ENCODE results near the gene ANTXR1.

The ANTXR1 gene

DNA sequence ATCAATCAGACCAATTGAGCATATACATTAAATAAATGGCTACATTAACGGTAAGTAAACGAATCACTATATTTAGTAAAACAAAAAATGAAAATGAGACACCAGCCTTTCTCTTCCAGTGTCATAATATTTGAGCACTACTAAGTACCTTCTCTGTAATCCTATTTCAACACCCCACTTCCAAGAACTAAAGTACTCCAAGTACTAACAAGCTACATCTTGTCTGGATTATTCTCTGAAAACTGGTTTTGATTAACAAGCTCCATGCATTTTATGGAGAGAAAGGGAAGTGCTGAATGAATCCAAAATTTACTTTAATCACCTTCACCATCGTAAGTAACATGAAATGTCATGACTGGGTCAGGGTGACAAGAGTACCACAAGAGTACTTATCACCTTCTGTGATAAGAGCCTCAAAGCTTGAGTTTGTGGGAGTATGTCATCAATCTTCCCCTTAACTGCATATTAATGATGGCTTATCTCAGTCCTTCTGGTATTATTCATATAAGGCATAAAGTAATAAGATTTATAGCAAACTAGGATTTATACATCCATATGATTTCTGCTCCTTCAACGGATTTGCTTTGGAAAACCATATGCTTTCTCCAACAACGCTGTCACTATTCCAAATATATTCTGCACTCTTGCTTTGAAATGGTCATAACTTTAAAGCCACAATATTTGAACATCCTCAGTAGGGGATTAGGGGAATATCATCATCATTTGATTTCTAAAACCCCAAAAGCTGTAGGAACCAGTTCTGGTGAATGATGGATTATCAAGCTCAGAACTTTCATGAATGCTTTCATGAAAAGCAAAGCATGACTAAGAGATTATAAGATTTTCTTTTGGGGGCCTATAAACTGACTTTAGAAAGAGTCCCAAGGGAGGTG is 127.0 kb downstream of the ANTXR1 start:
- no peak for DNase-seq (ENCODE audit: insufficient read length, low spot score)
- no peak for FAIRE-seq
- no peak for TF ChIP-seq POLR2AphosphoS5 (IDR thresholded peaks at IDR 0.05; ENCODE audit: low read depth, low read length)
- TF ChIP-seq SPI1 (IDR thresholded peaks at IDR 0.05; ENCODE audit: low read depth, low read length) = no peak
- no peak for TF ChIP-seq POU2F2 (IDR thresholded peaks at IDR 0.05; ENCODE audit: low read depth, low read length)
- no peak for TF ChIP-seq POLR2A (IDR thresholded peaks at IDR 0.05; ENCODE audit: low read depth, low read length)
- no peak for TF ChIP-seq TAF1 (IDR thresholded peaks at IDR 0.05; ENCODE audit: low read depth, low read length)
- TF ChIP-seq PAX5 (IDR thresholded peaks at IDR 0.05; ENCODE audit: insufficient read depth, low read length, severe bottlenecking) = no peak

GRCh38 chr2:69141061-69141460 is 128.1 kb downstream of the ANTXR1 start:
- DNase-seq (ENCODE audit: insufficient read length, low spot score) (no peak), FAIRE-seq (no peak)
- TF ChIP-seq PAX5 (IDR thresholded peaks at IDR 0.05; ENCODE audit: insufficient read depth, low read length, severe bottlenecking) (no peak), SPI1 (IDR thresholded peaks at IDR 0.05; ENCODE audit: low read depth, low read length) (no peak), POLR2A (IDR thresholded peaks at IDR 0.05; ENCODE audit: low read depth, low read length) (no peak), POLR2AphosphoS5 (IDR thresholded peaks at IDR 0.05; ENCODE audit: low read depth, low read length) (no peak), POU2F2 (IDR thresholded peaks at IDR 0.05; ENCODE audit: low read depth, low read length) (no peak), TAF1 (IDR thresholded peaks at IDR 0.05; ENCODE audit: low read depth, low read length) (no peak)

GRCh38 chr2:69143748-69144360 is 130.9 kb downstream of the ANTXR1 start:
- no peak for TF ChIP-seq SPI1 (IDR thresholded peaks at IDR 0.05; ENCODE audit: low read depth, low read length)
- no peak for TF ChIP-seq POLR2AphosphoS5 (IDR thresholded peaks at IDR 0.05; ENCODE audit: low read depth, low read length)
- TF ChIP-seq PAX5 (IDR thresholded peaks at IDR 0.05; ENCODE audit: insufficient read depth, low read length, severe bottlenecking) = no peak
- TF ChIP-seq POLR2A (IDR thresholded peaks at IDR 0.05; ENCODE audit: low read depth, low read length) = no peak
- TF ChIP-seq POU2F2 (IDR thresholded peaks at IDR 0.05; ENCODE audit: low read depth, low read length) = no peak
- no peak for TF ChIP-seq TAF1 (IDR thresholded peaks at IDR 0.05; ENCODE audit: low read depth, low read length)
- FAIRE-seq (no peak), DNase-seq (ENCODE audit: insufficient read length, low spot score) (no peak)

GRCh38 chr2:69145204-69145603 is 132.2 kb downstream of the ANTXR1 start:
- FAIRE-seq (no peak), DNase-seq (ENCODE audit: insufficient read length, low spot score) (no peak)
- TF ChIP-seq TAF1 (IDR thresholded peaks at IDR 0.05; ENCODE audit: low read depth, low read length) = no peak
- no peak for TF ChIP-seq POLR2AphosphoS5 (IDR thresholded peaks at IDR 0.05; ENCODE audit: low read depth, low read length)
- TF ChIP-seq PAX5 (IDR thresholded peaks at IDR 0.05; ENCODE audit: insufficient read depth, low read length, severe bottlenecking) = no peak
- TF ChIP-seq POLR2A (IDR thresholded peaks at IDR 0.05; ENCODE audit: low read depth, low read length) = no peak
- TF ChIP-seq SPI1 (IDR thresholded peaks at IDR 0.05; ENCODE audit: low read depth, low read length) = no peak
- TF ChIP-seq POU2F2 (IDR thresholded peaks at IDR 0.05; ENCODE audit: low read depth, low read length) = no peak

DNA sequence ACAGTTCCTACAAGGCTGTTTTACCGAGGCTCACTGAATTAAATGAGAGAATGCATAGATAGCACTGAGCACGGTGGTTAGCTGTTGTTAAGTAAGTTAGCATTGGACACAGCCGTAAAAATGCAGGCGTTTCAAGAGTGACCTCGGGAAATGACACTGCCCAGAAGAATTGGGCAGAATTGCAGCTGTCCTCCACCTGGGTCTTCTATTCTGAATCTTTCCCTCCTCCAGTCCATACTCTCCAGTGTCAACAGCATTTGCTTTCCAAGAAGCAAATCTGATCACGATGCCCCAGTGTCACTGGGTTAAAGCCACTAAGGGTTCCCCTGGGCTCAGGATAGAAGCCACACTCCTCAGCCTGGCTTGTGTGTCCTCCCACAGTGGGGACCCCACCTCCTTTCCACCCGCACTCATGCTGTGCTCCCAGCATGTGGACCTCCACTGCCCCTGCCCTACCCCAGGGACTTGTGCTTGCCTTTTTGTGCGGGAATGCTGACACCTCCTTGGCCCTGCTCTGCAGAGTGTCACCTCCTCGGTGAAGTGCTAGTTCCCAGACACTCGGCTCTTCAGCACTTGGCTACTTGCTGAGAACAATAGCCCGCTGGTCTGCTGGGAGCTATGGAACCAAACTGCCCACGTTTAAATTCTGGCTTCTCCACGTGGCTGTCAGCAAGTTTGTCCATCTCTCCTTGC is 135.0 kb downstream of the ANTXR1 start:
- FAIRE-seq = no peak
- TF ChIP-seq POLR2A (IDR thresholded peaks at IDR 0.05; ENCODE audit: low read depth, low read length) = no peak
- no peak for TF ChIP-seq PAX5 (IDR thresholded peaks at IDR 0.05; ENCODE audit: insufficient read depth, low read length, severe bottlenecking)
- no peak for TF ChIP-seq POLR2AphosphoS5 (IDR thresholded peaks at IDR 0.05; ENCODE audit: low read depth, low read length)
- TF ChIP-seq POU2F2 (IDR thresholded peaks at IDR 0.05; ENCODE audit: low read depth, low read length) = no peak
- TF ChIP-seq TAF1 (IDR thresholded peaks at IDR 0.05; ENCODE audit: low read depth, low read length) = no peak
- TF ChIP-seq SPI1 (IDR thresholded peaks at IDR 0.05; ENCODE audit: low read depth, low read length) = no peak

GRCh38 chr2:69149631-69150215 is 136.7 kb downstream of the ANTXR1 start:
- FAIRE-seq (no peak), DNase-seq (ENCODE audit: insufficient read length, low spot score) (no peak)
- no peak for TF ChIP-seq TAF1 (IDR thresholded peaks at IDR 0.05; ENCODE audit: low read depth, low read length)
- no peak for TF ChIP-seq POLR2AphosphoS5 (IDR thresholded peaks at IDR 0.05; ENCODE audit: low read depth, low read length)
- TF ChIP-seq POLR2A (IDR thresholded peaks at IDR 0.05; ENCODE audit: low read depth, low read length) = no peak
- TF ChIP-seq SPI1 (IDR thresholded peaks at IDR 0.05; ENCODE audit: low read depth, low read length) = no peak

More for the DNA sequence above, 135.0 kb downstream of the ANTXR1 start:
- no peak for DNase-seq (ENCODE audit: insufficient read length, low spot score)

GRCh38 chr2:69151931-69152330 is 139.0 kb downstream of the ANTXR1 start:
- TF ChIP-seq POLR2A (IDR thresholded peaks at IDR 0.05; ENCODE audit: low read depth, low read length) (no peak), SPI1 (IDR thresholded peaks at IDR 0.05; ENCODE audit: low read depth, low read length) (no peak), POLR2AphosphoS5 (IDR thresholded peaks at IDR 0.05; ENCODE audit: low read depth, low read length) (no peak), TAF1 (IDR thresholded peaks at IDR 0.05; ENCODE audit: low read depth, low read length) (no peak), POU2F2 (IDR thresholded peaks at IDR 0.05; ENCODE audit: low read depth, low read length) (no peak), PAX5 (IDR thresholded peaks at IDR 0.05; ENCODE audit: insufficient read depth, low read length, severe bottlenecking) (no peak)
- FAIRE-seq (no peak), DNase-seq (ENCODE audit: insufficient read length, low spot score) (no peak)

- FAIRE-seq = no peak
- TF ChIP-seq SPI1 (IDR thresholded peaks at IDR 0.05; ENCODE audit: low read depth, low read length) = no peak
- no peak for TF ChIP-seq TAF1 (IDR thresholded peaks at IDR 0.05; ENCODE audit: low read depth, low read length)
- no peak for TF ChIP-seq POLR2AphosphoS5 (IDR thresholded peaks at IDR 0.05; ENCODE audit: low read depth, low read length)
- no peak for TF ChIP-seq PAX5 (IDR thresholded peaks at IDR 0.05; ENCODE audit: insufficient read depth, low read length, severe bottlenecking)
- DNase-seq (ENCODE audit: insufficient read length, low spot score) = no peak
Observed at GRCh38 chr2:69152847-69153583, 140.0 kb downstream of the ANTXR1 start.
